SK-N-SH treated with all-trans-retinoic acid at 6 μM for 48 hours (cell line): Measurements from ENCODE around the gene SACS.

Experiments
- TCF4 ChIP-seq: fragments of 250-450 bp; sonication (Bioruptor Pico); IDR thresholded peaks from 2 replicates; pipeline ENCODE4 v1.8.0; 2021; ENCODE audit warnings: mild to moderate bottlenecking, moderate library complexity, borderline replicate concordance
- ZNF8 ChIP-seq: fragments of 450-650 bp; formaldehyde crosslinking; IDR thresholded peaks from 2 replicates; pipeline ENCODE4 v1.5.0; 2020; ENCODE audit warnings: mild to moderate bottlenecking, moderate library complexity
- TF ChIP-seq, protein P1 (sequence below): fragments of 250-450 bp; sonication (Bioruptor Pico); IDR thresholded peaks from 2 replicates; pipeline ENCODE4 v1.5.0; 2020; ENCODE audit warnings: mild to moderate bottlenecking, moderate library complexity
- TF ChIP-seq, protein P2 (sequence below): fragments of 250-450 bp; sonication (Bioruptor Pico); IDR thresholded peaks from 2 replicates; pipeline ENCODE4 v1.5.1; 2021; ENCODE audit warnings: mild to moderate bottlenecking, moderate library complexity

DNA sequence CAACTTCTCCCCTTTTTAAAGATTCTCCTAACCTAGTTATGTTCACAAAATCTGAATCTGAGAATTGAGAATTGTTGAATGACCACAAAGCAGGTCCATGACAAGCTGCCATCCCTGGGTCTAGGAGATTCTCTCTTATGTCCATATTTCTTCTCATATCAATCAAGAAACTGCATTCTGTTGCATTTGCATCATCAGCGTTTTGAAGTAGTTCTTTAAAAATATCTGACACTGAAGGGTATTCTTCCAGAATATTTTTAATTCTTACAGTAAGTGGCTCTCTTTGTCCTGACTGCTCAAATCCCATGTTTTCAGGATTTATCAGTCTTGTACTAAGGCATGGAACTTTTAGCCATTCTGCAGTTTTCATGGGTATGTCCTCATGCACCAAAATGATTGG, 94.3 kb downstream of the SACS start:
- TF ChIP-seq, protein P1, sequence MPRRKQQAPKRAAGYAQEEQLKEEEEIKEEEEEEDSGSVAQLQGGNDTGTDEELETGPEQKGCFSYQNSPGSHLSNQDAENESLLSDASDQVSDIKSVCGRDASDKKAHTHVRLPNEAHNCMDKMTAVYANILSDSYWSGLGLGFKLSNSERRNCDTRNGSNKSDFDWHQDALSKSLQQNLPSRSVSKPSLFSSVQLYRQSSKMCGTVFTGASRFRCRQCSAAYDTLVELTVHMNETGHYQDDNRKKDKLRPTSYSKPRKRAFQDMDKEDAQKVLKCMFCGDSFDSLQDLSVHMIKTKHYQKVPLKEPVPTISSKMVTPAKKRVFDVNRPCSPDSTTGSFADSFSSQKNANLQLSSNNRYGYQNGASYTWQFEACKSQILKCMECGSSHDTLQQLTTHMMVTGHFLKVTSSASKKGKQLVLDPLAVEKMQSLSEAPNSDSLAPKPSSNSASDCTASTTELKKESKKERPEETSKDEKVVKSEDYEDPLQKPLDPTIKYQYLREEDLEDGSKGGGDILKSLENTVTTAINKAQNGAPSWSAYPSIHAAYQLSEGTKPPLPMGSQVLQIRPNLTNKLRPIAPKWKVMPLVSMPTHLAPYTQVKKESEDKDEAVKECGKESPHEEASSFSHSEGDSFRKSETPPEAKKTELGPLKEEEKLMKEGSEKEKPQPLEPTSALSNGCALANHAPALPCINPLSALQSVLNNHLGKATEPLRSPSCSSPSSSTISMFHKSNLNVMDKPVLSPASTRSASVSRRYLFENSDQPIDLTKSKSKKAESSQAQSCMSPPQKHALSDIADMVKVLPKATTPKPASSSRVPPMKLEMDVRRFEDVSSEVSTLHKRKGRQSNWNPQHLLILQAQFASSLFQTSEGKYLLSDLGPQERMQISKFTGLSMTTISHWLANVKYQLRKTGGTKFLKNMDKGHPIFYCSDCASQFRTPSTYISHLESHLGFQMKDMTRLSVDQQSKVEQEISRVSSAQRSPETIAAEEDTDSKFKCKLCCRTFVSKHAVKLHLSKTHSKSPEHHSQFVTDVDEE (CRISPR knock-in tag): no peak
- TF ChIP-seq, protein P2, sequence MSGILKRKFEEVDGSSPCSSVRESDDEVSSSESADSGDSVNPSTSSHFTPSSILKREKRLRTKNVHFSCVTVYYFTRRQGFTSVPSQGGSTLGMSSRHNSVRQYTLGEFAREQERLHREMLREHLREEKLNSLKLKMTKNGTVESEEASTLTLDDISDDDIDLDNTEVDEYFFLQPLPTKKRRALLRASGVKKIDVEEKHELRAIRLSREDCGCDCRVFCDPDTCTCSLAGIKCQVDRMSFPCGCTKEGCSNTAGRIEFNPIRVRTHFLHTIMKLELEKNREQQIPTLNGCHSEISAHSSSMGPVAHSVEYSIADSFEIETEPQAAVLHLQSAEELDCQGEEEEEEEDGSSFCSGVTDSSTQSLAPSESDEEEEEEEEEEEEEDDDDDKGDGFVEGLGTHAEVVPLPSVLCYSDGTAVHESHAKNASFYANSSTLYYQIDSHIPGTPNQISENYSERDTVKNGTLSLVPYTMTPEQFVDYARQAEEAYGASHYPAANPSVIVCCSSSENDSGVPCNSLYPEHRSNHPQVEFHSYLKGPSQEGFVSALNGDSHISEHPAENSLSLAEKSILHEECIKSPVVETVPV: no peak
- TF ChIP-seq ZNF8 (CRISPR knock-in tag) (no peak), TCF4 (CRISPR knock-in tag) (no peak)
